HG02623 (cell line): ENCODE measurements around the gene LRRC47.
A peak's percentile ranks its signal among the peaks of the same experiment; 100 is the strongest.
"Not testable (repeated sequence)": the region's sequence is repeated elsewhere in the genome, so short reads cannot be mapped to it uniquely, and the experiment has no call there.

ENCODE experiments used
- ATAC-seq: cut with Tn5 transposase; IDR thresholded peaks from one replicate; pipeline ENCODE4 v1.9.1; 2021; ENCODE audit warnings: moderate library complexity; ENCODE audit not compliant: unreplicated experiment

LRRC47 gene

DNA sequence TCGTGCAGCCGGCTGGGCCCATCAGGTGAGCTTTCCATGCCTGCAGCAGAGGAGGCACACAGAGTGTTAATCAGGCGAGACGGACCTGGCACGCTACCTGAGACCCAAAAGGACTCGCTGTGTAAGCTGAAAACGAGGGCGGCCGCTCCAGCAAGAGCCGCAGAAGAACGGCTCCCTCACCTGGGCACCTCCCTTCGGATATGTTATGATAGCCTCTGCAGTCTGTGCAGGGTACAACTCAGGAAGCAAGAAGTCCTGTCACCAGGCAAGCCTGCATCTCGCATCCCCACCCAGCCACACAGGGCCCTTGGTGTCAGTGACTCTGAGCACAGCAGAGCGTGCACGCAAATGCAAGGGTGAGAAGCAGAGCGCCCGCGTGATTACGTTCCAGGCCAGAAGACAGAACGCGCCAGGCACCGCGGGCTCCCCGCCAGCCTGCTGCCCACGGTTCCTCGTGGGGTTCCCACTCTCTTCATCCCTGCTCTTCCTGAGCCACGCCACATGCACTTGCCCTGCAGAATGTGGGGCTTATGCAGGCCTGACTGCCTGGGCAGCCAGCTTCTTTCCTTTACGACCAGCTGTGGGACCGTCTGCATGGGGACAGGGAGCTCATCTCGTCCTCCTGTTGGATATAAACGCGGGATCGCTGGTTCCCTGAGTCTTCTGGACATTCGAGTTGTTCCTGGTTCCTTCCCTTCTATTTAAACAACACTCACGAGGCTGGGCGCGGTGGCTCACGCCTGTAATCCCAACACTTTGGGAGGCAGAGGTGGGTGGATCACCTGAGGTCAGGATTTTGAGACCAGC lies 20.2 kb upstream of the LRRC47 start:
- no peak for ATAC-seq

DNA sequence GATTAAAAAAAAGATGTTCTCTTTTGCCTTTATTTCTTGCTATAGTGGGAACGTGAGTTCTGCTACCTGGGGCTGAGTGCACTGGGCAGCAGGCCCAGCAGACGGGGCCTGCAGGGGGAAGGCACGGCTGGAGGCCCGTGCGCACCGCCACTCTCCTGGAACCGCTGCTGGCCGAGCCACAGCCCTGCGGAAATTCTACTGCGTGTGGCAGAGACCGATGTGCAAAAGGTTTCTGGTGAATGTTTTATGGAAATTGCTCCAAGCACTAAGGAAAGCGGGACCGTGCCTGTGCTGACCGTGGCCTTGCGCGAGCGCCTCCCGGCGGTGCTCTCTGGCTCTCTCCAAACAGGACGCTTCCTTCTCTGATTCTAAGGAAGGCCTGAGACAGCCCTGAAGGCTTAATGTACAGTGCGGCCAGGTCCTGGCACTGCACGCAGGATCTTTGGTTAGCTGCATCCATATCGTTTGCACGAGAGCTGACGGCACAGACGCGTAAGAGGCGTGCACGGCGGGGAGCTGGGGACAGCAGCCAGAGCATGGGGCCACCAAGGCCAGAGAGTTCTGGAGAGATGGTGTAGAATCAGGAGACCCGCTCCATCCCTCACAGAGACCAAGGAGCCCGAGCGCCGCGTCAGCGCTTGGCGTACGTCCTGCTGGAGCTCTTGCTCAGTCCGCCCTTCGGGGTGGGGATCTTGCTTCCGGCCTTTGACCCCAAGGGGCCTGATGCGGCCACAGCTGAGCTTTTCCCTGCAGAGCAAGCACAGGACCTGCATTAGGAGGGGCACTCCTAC lies 18.7 kb upstream of the LRRC47 start:
- ATAC-seq = no peak

DNA sequence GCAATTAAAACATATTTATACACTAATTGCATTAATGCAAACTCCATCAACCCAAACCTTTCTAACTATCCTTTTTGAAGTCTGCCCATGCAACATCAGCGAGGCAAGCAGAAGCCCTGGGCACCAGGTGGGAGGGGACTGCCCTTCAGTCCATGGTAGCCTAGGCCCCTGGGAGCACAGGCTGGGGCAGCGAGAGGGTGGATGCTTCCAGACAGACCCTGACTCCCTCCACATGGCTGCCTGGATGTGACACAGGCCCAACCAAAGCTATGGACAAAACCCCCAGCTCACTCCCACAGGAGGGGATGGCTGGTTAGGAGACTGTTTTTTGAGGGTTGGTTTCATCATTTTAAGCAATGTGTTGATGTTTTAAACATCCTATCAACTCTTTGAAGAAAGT lies 17.8 kb upstream of the LRRC47 start:
- no peak for ATAC-seq

DNA sequence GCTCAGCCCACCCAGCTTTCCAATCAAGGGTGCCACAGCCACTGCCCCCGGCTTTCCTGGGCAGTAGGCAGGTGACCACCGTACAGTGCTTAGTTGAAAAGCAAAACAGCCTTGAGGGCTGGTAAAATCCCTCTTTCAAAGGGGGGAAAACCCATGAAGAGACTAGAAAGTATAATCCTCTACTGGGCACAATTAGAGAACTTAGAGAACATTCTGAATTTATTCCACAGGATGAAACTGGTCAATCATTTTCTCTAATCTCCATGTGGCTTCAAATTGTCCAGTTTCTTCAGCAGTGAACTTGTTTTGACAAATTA lies 15.3 kb upstream of the LRRC47 start:
- ATAC-seq = no peak

DNA sequence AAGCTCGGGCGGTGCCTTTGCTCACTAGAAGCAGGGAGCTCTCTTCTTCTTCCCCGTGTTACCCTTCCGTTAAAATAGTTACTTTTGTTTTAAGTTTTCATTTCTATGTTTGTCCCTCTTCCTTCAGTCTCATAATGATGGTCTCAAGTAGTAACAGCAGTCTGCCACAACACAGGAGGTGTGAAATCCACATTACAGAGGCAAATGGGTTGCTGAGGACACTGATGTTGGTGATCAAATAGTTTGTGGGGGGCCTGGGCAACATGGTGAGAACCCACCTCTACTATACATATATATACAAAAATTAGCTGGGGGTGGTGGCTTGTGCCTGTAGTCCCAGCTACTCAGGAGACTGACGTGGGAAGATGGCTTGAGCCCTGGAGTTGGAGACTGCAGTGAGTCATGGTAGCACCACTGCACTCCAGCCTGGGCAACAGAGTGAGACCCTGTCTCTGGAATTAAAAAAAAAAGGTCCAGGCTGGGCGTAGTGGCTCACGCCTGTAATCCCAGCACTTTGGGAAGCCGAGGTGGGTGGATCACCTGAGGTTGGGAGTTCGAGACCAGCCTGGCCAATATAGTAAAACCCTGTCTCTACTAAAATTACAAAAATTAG lies 14.0 kb upstream of the LRRC47 start:
- not testable (repeated sequence) for ATAC-seq

DNA sequence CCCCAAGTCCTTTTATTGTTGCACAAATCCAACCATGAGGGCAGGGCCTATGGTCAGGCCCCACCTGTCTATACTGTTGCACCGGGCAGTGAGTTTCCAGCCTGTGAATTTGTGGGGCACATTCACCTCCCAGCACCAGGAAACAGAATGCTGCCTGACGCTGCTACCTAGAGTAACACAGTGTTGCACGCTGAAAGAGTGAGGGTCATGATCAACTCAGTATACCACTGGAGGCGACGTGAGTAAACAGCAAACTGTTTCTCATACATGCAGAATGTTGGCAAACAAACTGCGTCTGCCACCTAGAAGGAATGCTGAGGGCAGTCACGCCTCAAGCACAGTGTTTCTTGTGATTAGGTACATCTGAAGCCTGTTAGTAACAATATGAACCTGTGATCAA lies 13.4 kb upstream of the LRRC47 start:
- ATAC-seq = no peak

DNA sequence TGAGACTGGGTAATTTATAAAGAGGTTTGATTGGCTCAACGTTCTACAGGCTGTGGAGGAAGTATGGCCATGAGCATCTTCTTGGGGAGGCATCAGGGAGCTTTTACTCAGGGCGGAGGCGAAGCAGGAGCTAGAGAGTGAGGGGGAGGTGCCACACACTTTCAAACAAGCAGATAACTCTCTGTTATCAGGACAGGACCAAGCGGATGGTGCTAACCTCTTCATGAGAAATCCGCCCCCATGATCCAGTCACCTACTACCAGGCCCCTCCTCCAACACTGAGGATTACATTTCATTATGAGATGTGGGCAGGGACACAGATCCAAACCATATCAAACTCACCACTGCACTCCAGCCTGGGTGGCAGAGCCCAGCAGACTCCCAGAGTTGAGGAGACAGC lies 11.5 kb upstream of the LRRC47 start:
- ATAC-seq = no peak

DNA sequence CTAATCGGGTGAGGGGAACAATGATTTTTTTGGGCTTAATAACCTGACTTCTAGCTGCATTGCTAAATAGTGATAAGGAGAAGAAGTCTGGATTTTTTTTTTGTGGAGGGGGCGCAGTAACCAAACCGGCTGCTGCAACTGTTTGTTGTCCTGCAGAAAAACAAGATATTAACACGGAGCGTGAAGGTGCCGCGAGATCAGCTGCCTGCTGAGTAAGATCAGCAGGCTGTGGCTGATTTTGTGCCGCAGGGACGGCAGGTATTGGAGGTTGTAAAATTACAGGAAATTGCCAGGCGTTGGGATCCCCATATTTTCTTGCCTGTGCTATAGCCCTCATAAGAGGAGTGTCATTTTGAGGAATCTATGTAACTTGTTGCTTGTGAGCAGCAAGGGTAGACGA lies 8.7 kb upstream of the LRRC47 start:
- no peak for ATAC-seq

DNA sequence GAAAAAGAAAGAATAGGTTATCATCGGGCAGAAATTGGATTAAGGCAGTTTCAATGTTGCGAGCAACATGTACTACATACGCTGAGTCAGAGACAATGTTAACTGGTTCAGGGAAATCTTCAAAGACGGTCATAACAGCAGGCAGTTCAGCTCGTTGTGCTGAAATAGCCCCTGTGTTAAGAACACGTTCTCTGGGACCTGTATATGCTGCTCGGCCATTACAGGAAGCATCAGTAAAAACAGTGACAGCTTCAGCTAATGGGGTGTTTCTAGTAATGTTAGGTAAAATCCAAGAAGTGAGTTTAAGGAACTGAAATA lies 8.3 kb upstream of the LRRC47 start:
- not testable (repeated sequence) for ATAC-seq

DNA sequence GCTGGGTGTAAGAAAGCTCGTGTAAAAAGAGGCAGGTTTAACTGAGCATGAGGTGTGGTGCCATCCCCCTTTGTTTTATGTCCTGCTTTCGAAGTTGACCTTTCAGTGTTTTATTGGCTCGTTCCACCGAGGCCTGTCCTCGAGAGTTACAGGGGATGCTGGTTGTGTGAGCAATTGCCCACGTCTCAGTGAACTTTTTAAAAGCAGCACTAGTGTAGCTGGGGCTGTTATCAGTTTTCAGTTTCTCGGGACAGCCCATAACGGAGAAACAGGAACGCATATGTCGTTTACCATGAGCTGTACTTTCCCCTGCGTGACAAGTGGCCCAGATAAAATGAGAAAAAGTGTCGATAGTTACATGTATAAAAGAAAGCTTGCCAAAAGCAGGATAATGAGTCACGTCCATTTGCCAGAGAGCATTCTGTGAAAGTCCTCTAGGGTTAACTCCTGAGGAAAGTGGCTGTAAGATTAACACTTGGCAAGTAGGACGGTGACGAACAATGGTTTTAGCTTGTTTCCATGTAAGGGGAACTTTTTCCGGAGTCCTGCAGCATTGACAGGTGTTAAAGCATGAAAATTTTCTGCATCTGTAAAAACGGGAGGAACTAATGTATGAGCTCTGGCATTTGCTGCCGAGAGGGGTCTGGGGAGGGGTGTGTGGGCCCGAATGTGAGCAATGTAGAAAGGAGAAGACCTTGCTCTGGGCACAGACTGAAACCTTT lies 7.8 kb upstream of the LRRC47 start:
- ATAC-seq = no peak

DNA sequence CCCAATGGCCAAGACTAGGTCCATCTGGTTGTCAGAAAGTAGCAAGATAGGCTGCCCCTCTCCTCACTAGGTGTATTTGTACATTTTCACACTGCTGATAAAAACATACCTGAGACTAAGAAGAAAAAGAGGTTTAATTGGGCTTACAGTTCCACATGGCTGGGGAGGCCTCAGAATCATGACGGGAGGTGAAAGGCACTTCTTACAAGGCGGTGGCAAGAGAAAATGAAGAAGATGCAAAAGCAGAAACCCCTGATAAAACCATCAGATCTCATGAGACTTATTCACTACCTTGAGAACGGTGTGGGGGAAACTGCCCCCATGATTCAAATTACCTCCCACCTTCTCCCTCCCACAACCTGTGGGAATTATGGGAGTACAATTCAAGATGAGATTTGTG lies 4.5 kb upstream of the LRRC47 start:
- not testable (repeated sequence) for ATAC-seq

DNA sequence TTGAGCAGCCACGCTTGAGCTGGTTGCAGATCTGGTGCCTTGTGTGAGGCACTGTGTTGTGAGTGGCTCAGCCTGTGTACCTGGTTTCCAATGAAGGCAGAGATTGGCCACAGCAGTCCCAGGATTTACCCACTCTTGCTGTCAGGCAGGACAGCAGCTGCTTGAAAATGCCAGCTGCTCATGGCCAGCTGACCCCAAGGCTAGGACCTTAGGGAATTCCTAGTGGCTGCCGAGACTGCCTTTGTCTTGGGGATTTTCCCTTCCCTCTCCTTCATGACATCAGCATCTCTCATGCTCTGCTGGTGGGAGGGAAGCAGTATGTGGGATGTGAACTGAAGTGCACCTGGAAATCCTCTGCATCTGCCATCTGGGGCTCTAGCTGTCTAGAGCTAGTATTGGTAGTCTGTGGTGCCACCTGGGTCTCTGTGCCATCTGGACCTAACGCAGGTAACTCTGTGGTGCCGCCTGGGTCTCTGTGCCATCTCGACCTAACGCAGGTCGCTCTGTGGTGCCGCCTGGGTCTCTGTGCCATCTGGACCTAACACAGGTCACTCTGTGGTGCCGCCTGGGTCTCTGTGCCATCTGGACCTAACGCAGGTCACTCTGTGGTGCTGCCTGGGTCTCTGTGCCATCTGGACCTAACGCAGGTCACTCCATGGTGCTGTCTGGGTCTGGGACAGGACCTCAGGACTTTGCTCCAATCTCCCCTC lies 3.8 kb upstream of the LRRC47 start:
- ATAC-seq = no peak

DNA sequence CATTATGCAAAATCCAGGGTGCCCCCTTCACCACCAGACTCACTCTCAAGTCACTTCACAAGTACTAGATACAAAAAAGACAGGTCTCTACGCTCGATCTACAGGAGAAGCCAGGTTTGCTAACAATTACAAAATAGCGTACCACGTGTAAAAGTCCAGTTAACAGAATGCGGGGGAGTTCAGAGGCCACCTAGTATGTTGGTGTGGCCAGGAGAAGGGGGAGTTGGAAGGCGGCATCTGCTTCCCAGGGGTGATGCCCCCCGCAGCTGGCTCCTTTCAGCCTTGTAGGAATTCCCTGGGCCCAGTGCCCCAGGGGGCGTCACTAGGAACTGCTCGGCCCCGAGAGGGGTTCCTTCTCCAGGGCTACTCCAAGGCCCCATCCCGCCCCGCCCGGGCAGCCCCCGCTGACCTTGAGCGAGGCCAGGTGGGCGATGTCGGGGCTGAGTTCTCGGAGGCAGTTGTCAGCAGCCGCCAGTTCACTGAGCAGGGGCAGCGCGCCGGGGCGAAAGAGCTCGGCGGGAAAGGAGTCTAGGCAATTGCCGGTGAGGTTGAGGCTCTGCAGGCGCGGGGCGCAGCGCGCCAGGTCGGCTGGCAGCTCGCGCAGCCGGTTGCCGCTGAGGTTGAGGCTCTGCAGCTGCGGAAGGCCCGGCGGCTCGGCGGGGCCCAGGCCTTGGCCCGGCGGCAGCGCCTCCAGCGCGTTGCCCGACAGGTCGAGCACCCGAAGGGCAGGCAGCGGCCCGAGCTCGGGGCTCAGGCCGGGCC lies 664 bp downstream of the LRRC47 start:
- ATAC-seq = peak; percentile 13

DNA sequence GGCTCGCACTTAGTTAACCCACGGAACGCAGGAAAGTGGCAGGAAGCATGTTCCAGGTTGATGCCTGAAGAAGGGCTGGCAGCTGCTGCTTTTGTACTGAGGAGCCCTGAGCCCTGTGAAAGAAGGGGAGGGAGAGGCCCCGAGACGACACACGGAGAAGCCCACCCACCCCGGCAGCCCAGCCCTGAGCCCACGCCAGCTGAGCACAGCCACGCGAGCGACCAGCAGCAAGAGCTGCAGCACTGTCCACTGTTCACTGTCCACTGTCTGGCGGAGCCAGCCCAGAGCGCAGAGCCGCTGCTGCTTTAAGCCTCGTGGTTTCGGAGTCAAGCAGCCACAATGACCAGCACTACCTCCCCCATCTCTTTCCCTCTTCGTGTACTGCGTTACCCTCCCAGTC lies 5.3 kb downstream of the LRRC47 start:
- ATAC-seq = no peak

DNA sequence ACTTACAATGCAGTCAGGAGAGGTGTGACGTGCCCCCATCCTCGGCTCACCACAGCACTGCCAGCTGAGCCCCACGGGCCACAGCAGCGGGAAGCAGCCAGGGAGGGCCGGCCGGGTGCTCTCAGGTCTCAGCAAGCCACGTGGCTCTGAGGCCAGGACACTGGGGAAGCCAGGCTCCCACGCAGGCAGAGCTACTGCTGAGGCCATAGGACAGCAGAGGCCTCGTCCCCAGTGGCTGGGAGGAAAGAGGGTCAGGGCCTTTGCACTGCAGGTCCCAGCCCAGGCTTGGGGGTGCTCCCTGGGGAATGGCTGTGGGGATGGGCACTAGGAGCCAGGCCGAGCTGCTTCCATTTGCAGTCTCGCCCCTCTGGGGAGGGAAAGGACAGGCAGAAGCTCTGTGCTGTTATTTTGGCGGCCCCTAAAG lies 5.8 kb downstream of the LRRC47 start:
- no peak for ATAC-seq

DNA sequence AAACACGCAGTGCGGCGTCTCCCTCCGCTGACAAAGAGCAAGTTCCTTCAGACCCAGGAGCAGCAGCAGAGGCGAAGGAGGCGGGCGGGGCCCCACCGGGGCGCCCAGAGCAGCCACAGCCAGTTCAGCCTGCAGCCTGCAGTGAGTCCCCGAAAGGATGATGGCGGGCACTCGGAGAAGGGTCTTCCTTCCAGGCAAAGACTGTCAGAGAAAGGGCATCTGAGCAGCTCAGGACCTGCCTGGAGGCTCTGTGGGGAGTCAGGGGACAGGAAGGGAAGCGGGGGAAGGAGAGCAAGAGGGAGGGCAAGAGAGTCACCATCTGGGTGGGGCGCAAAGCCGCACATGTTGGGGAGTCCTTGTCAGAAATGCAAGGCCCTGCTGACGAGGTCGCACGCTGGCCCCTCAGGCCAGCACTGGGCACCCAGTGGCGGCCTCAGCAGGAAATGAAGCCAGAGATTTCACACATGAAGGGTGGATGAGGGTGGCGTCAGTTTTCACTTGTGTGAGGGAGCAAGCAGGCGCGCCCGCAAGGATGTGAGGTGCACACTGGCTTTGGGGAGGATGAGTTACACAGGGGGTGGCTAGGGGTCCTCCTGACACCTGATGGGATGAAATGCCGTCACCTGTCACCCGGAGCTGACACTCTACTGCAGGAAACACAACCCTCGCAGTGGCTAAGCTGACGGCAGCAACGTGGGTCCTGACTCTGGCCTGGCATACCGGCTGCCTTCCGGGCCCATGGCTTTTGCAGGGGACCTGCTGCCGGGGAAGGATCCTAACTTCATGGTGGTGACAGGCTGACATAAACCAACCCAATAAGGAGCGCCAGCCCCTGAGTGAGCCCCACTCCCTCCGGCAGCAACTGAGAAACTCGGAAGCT lies 6.6 kb downstream of the LRRC47 start:
- ATAC-seq = no peak

DNA sequence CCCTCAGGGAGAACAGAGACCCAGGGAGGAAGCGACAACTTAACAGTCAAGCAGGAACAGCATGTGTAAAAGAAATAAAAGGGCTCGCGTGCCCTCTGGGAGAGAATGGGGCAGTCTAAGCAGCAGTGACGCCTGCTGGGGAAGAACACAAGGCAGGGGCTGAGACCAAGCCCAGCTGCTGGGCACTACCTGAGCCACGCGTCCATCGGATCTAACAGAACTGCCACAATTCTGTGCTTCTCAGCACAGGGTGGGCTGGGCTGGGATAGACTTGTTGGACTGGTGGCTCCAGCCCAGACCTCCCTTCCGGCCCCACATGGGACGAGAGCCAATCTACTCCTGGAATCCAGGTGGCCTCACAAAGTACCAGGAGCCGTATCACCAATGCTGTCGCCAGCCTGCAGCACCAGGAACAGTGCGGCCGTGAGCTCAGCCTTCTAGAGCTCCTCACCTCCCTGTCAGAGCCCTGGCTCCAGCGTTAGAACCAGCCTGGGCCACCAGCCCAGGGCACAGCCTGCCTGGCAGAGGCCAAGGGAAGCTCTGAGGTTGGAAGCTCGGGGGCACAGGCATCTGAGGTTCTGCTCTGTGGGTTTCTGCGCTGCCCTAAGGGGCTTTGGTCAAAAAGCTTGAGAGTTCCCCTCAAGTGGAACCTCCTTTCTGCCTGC lies 7.4 kb downstream of the LRRC47 start:
- ATAC-seq = no peak

DNA sequence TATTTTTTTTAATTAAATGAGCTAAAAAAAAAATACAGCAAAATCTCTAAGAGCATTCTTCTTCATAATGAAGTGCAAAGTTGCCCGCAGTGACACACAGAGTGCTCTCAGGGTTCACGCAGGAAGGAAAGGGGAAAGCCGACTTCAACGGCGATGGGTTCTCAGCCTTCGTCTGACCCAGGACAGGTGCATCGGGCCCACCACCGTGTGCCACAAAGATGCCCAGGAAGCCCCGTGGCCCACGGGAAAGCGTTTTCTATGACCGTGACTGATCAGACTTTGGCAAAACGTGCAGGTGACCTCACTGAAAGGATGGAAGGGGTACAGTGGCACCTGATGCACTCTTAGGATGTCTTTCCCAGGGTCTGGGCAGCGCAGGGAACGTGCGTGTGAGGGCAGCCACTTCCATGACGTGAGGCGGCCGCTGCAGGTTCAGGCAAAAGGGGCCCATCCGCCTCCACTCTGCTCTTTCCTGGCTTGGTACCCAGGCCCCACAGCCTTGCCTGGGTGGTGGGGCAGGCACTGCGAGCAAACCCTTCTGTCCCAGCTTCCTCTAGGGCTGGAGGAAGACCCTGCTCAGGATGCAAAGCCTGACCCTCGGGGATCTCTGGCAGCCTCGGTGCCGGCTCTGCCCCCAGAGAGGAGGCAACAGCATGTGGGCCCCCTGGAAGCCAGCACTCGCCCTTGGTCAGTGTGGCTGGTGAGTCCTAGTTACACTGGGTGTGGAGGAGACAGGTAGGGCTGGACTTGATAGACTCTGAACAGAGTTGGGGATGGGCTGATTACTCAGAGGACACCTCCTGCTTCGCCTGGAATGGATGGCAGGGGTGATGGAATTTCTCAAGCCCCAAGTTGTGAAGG lies 8.3 kb downstream of the LRRC47 start:
- ATAC-seq = no peak
